GM12875 (cell line): ENCODE results near the gene PLPP4.

Experiments
- H3K4me3 ChIP-seq: one replicate; pipeline ENCODE4 v1.5.1; 2011; ENCODE audit warnings: low read depth, low read length, control low read depth
- TF ChIP-seq, protein P1 (sequence below): IDR thresholded peaks from 2 replicates; pipeline ENCODE4 v1.5.1; 2011; ENCODE audit warnings: low read depth, mild to moderate bottlenecking, control low read depth, inconsistent platforms, low read length, moderate library complexity, borderline replicate concordance; ENCODE audit not compliant: insufficient read depth

Gene PLPP4

DNA sequence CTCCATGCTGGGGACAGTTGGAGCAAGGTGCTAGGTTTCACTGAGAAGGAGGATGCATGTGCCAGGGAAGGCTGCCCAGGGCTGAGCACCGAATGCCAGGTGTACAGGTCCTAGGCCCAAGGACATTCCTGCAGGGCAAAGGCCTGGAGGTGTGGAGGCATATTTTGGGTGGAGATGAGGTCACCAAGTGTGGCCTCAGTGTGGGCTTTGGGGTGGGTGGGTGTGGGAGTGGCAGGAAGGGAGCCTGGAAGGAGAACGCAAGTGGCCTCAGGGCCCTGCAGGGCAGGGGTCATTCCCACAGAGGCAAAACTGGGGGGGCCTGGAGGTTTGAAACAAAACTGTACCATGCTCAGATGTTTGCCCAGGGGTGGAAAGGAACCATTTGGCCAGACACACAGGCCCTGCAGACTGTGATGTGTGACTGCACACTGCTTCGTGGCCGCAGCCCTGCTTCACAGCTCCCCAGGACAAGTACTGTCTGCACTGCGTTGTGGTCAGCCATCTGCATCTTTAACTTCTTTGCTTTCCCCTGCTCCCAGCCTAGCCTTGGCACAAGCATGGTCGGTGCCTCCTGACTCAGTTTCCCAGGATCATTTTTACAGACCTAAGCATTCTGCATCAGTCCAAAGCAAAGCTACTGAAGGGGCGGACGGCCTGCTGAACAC, 5.1 kb downstream of the PLPP4 start:
- TF ChIP-seq, protein P1, sequence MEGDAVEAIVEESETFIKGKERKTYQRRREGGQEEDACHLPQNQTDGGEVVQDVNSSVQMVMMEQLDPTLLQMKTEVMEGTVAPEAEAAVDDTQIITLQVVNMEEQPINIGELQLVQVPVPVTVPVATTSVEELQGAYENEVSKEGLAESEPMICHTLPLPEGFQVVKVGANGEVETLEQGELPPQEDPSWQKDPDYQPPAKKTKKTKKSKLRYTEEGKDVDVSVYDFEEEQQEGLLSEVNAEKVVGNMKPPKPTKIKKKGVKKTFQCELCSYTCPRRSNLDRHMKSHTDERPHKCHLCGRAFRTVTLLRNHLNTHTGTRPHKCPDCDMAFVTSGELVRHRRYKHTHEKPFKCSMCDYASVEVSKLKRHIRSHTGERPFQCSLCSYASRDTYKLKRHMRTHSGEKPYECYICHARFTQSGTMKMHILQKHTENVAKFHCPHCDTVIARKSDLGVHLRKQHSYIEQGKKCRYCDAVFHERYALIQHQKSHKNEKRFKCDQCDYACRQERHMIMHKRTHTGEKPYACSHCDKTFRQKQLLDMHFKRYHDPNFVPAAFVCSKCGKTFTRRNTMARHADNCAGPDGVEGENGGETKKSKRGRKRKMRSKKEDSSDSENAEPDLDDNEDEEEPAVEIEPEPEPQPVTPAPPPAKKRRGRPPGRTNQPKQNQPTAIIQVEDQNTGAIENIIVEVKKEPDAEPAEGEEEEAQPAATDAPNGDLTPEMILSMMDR = no peak
- no peak overlapping the region for H3K4me3 ChIP-seq

DNA sequence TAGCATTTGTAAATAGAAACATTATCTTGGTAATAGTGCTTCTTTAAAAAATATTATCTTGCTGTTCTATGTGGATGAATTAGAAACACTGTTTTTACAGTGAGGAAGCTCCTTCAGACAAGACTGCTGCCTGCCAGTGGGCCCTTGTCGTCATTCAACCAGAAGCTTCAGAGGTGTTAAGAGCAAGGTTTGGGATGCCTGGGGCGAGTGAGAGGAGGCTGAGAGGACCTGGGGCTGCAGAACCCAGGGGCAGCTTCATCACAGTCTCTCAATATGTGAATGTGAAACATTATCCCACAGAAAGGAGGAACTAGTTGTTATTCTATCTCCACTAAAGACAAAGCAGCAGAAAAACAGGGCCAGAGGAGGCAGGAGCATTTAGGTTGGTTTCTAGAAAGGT, 8.1 kb downstream of the PLPP4 start:
- TF ChIP-seq, protein P1 = no peak
- no peak overlapping the region for H3K4me3 ChIP-seq

DNA sequence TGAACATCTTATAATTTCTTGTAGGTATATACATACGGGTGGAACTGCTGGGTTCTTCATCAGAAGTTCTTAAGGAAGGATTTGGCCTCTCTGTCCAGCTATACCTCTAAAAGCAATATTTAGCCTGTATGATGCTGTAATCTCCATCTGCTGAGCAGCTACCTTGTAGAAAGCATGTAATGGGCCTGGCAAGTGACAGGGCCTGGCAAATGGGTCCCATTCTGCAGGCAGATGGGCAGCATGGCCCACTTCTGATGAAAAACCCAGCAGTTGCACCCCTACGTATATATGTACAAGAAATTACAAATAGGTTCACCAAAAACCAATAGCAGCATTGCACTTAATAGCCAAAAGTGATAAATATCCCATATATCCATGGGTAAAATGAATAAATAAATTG, 9.0 kb downstream of the PLPP4 start:
- TF ChIP-seq, protein P1 = no peak
- H3K4me3 ChIP-seq = no peak overlapping the region

DNA sequence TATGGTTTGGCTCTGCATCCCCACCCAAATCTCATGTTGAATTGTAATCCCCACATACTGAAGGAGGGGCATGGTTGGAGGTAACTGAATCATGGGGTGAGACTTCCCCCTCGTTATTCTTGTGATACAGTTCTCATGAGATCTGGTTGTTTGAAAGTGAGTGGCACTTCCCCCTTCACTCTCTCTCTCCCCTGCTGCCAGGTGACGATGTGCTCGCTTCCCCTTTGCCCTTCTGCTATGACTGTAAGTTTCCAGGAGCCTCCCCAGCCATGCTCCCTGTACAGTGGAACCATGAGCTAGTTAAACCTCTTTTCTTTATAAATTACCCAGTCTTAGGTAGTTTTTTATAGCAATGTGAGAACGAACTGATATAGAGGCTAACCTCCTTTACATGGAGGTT, 16.6 kb downstream of the PLPP4 start:
- TF ChIP-seq, protein P1 = no peak
- H3K4me3 ChIP-seq = no peak overlapping the region

DNA sequence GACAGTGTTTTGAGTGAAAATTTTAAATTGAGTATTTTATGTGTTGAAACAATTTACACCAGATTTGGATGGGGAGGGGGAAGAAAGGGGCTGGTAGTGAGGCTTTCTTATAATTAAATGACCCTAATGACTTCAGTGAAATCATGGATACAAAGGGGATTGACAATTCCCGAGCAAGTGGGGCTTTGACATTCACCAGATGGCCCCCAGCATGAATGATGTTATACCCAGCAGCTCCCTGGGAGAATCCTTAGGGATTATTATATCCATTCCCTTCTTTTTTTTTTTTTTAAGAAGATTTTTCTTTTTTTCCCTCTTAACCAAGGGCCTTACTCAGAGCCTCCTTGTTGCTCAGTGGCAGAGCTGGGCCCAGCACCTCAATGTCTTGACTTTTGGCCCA, 17.9 kb downstream of the PLPP4 start:
- TF ChIP-seq, protein P1 = no peak

DNA sequence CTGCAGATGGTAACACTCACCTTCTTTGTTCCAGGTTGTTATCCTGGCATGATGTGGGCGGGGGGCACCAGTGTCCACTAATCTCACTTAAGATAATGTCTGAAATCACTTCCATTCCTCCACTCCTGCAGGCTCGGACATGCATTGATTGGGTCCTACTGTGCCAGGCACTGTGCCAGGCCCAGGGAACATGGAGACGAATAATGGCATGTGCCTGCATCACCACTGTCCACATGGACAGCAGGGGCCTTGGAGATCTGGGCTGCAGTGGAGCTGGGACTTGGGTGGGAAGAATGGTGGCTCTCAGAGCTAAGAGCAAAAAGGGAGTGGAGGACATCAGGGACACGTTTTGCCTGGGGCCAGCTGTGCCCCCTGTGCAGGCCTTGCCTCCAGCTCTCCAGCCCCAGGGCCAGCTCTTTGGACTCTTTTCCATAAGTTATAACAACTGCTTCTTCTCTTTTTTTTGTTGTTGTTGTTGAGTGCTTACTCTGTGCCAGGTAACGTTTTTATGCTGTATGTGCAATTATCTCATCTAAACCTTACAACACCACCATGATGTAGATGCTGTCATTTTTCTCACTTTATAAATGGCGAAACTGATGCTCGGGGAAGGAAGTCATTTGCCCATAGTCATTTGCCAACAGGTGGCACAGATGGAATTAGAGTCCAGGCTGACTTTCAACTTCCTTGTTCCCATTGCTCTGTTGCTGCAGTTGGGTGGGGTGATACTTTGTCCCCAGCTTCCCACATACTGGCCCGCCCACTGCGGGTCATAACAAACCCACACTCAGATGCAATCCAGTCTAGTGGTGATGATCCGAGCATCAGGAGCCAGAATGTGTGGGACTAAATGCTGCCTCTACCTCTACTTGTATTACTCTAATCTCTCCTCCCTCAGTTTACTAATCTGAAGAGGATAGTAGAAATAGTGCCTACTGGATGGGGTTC, 19.1 kb downstream of the PLPP4 start:
- no peak overlapping the region for H3K4me3 ChIP-seq
- TF ChIP-seq, protein P1 = no peak

More for the DNA sequence above, 17.9 kb downstream of the PLPP4 start:
- H3K4me3 ChIP-seq = no peak overlapping the region
